AG04450 (cell line): ENCODE results near the gene ZBTB4. TPM values are rescaled to one million over a fixed set of nuclear protein-coding genes. Genes with fewer than 3 reads are reported as not detected.

Experiments
- CTCF ChIA-PET: fragments of 300-600, 350-600 bp; formaldehyde crosslinking; extraction: SDS; loops from one replicate; lab custom pipeline; 2022; ENCODE audit warnings: antibody characterized with exemption, inconsistent platforms; lab: Charles Lee
- POLR2A ChIA-PET: fragments of 350-600 bp; formaldehyde crosslinking; extraction: SDS; loops from one replicate; lab custom pipeline; 2021; ENCODE audit warnings: antibody characterized with exemption, inconsistent platforms; lab: Yijun Ruan, JAX
- DNase-seq: peaks from one replicate; pipeline ENCODE4 v3.0.0-alpha.2; 2011; ENCODE audit warnings: low read depth, low spot score
- H3K27ac ChIP-seq: one replicate; pipeline ENCODE4 v1.5.1; 2012; ENCODE audit warnings: low read depth, low read length, control low read depth
- H3K27me3 ChIP-seq: one replicate; pipeline ENCODE4 v1.6.0; 2012; ENCODE audit warnings: low read length; ENCODE audit not compliant: control insufficient read depth, insufficient read depth
- H3K4me3 ChIP-seq: 2 replicates; pipeline ENCODE4 v1.5.1; 2011; ENCODE audit warnings: mild to moderate bottlenecking, low read depth, low read length, control low read depth
- H3K9me3 ChIP-seq: 2 replicates; pipeline ENCODE4 v1.5.1; 2012; ENCODE audit warnings: low read length; ENCODE audit not compliant: control insufficient read depth, insufficient read depth
- CTCF ChIP-seq: IDR thresholded peaks from 2 replicates; pipeline ENCODE4 v1.5.1; 2011; ENCODE audit warnings: low read depth, low read length, control low read depth, inconsistent platforms
- polyA plus RNA-seq: library from polyadenylated mRNA; depleted of rRNA; stranded (reverse); fragments of >200 nt; gene quantifications from 2 replicates; pipeline ENCODE4 v1.2.3, GENCODE V29; 2011; rRNA removed

ZBTB4 gene
- polyA plus RNA-seq, 1 experiment: 18.8 TPM

- POLR2A ChIA-PET: no interaction called here
- no peak overlapping the region for H3K27ac ChIP-seq
- CTCF ChIA-PET: no interaction called here
Measured at GRCh38 chr17:7411427-7411750, 68.0 kb downstream of the ZBTB4 start.

GRCh38 chr17:7410634-7411426 lies 68.6 kb downstream of the ZBTB4 start:
- DNase-seq: no peak
- H3K9me3 ChIP-seq: no peaks in the 10 kb centered on the region; the same call in 1 of the 2 replicates
- H3K4me3 ChIP-seq: no peak overlapping the region
- H3K27ac ChIP-seq: no peak overlapping the region
- no peak for TF ChIP-seq CTCF
- ChIA-PET CTCF (no interaction called here), POLR2A (no interaction called here)
- no peaks in the 10 kb centered on the region for H3K27me3 ChIP-seq

More at GRCh38 chr17:7411427-7411750, 68.0 kb downstream of the ZBTB4 start:
- no peaks in the 10 kb centered on the region; the same call in 1 of the 2 replicates for H3K9me3 ChIP-seq
- DNase-seq: no peak
- no peak for TF ChIP-seq CTCF
- no peaks in the 10 kb centered on the region for H3K27me3 ChIP-seq
- no peak overlapping the region for H3K4me3 ChIP-seq

GRCh38 chr17:7409716-7410115 lies 69.7 kb downstream of the ZBTB4 start:
- no peak for DNase-seq
- H3K4me3 ChIP-seq: no peak overlapping the region
- H3K27ac ChIP-seq: no peak overlapping the region
- no peak for TF ChIP-seq CTCF
- ChIA-PET POLR2A (no interaction called here), CTCF (no interaction called here)
- H3K27me3 ChIP-seq: no peaks in the 10 kb centered on the region
- no peaks in the 10 kb centered on the region; the same call in 1 of the 2 replicates for H3K9me3 ChIP-seq

Other genes with a start within 250 kb of the ZBTB4 start
- 5.1 and 8.2 TPM in 2 replicates for gene DVL2, start 245.1 kb downstream of the ZBTB4 start, polyA plus RNA-seq
- 56.3 and 58.7 TPM in 2 replicates for gene PHF23, start 240.2 kb downstream of the ZBTB4 start, polyA plus RNA-seq
- 929 and 984 TPM in 2 replicates for gene GABARAP, start 237.2 kb downstream of the ZBTB4 start, polyA plus RNA-seq
- 115 and 151 TPM in 2 replicates for gene CTDNEP1, start 227.9 kb downstream of the ZBTB4 start, polyA plus RNA-seq
- 25.9 and 28.0 TPM in 2 replicates for gene ELP5, start 227.4 kb downstream of the ZBTB4 start, polyA plus RNA-seq
- 0.84 and 1.0 TPM in 2 replicates for gene CLDN7, start 217.2 kb downstream of the ZBTB4 start, polyA plus RNA-seq
- 0.15 and 0.21 TPM in 2 replicates for gene SLC2A4, start 197.9 kb downstream of the ZBTB4 start, polyA plus RNA-seq
- gene YBX2, start 185.0 kb downstream of the ZBTB4 start, polyA plus RNA-seq: 0.02 TPM in 1 of 2 replicates, not detected in the other
- 466 and 469 TPM in 2 replicates for gene EIF5A, start 172.0 kb downstream of the ZBTB4 start, polyA plus RNA-seq
- gene GPS2, start 164.3 kb downstream of the ZBTB4 start, polyA plus RNA-seq: 21.5 and 22.2 TPM in 2 replicates
- gene NEURL4, start 150.3 kb downstream of the ZBTB4 start, polyA plus RNA-seq: 7.3 and 9.6 TPM in 2 replicates
- 0.35 and 0.74 TPM in 2 replicates for gene ACAP1, start 143.1 kb downstream of the ZBTB4 start, polyA plus RNA-seq
- 12.1 and 13.8 TPM in 2 replicates for gene KCTD11, start 127.5 kb downstream of the ZBTB4 start, polyA plus RNA-seq
- gene TMEM95, start 124.5 kb downstream of the ZBTB4 start, polyA plus RNA-seq: not detected in 2 replicates
- 0.22 and 0.25 TPM in 2 replicates for gene TNK1, start 98.5 kb downstream of the ZBTB4 start, polyA plus RNA-seq
- 35.2 and 53.0 TPM in 2 replicates for gene PLSCR3, start 85.1 kb downstream of the ZBTB4 start, polyA plus RNA-seq
- gene TMEM256, start 75.5 kb downstream of the ZBTB4 start, polyA plus RNA-seq: 83.8 and 104 TPM in 2 replicates
- 8.9 and 12.4 TPM in 2 replicates for gene NLGN2, start 71.8 kb downstream of the ZBTB4 start, polyA plus RNA-seq
- gene SPEM1, start 59.3 kb downstream of the ZBTB4 start, polyA plus RNA-seq: not detected in 2 replicates
- gene SPEM2, start 54.0 kb downstream of the ZBTB4 start, polyA plus RNA-seq: not detected in 2 replicates
- gene SPEM3, start 50.8 kb downstream of the ZBTB4 start, polyA plus RNA-seq: not detected in 2 replicates
- 1.0 and 1.1 TPM in 2 replicates for gene TMEM102, start 44.2 kb downstream of the ZBTB4 start, polyA plus RNA-seq
- 0.58 and 0.63 TPM in 2 replicates for gene FGF11, start 40.1 kb downstream of the ZBTB4 start, polyA plus RNA-seq
- gene CHRNB1, start 34.6 kb downstream of the ZBTB4 start, polyA plus RNA-seq: 5.3 and 6.3 TPM in 2 replicates
- not detected in 2 replicates for gene SLC35G6, start 1.8 kb upstream of the ZBTB4 start, polyA plus RNA-seq
- gene POLR2A, start 4.7 kb upstream of the ZBTB4 start, polyA plus RNA-seq: 18.4 and 35.0 TPM in 2 replicates
- gene TNFSF12, start 69.4 kb upstream of the ZBTB4 start, polyA plus RNA-seq: 26.0 and 27.1 TPM in 2 replicates
- 0.83 and 1.0 TPM in 2 replicates for gene TNFSF13, start 79.1 kb upstream of the ZBTB4 start, polyA plus RNA-seq
- 67.6 and 73.4 TPM in 2 replicates for gene SENP3, start 82.3 kb upstream of the ZBTB4 start, polyA plus RNA-seq
- 34.1 and 39.6 TPM in 2 replicates for gene CD68, start 100.0 kb upstream of the ZBTB4 start, polyA plus RNA-seq
- 128 and 131 TPM in 2 replicates for gene MPDU1, start 104.2 kb upstream of the ZBTB4 start, polyA plus RNA-seq
- 0.24 and 0.29 TPM in 2 replicates for gene SOX15, start 110.5 kb upstream of the ZBTB4 start, polyA plus RNA-seq
- 24.6 and 29.4 TPM in 2 replicates for gene FXR2, start 135.3 kb upstream of the ZBTB4 start, polyA plus RNA-seq
- 54.1 and 61.5 TPM in 2 replicates for gene SAT2, start 148.2 kb upstream of the ZBTB4 start, polyA plus RNA-seq
- gene SHBG, start 150.5 kb upstream of the ZBTB4 start, polyA plus RNA-seq: 0.35 and 0.50 TPM in 2 replicates
- gene ATP1B2, start 171.3 kb upstream of the ZBTB4 start, polyA plus RNA-seq: 0.05 and 0.11 TPM in 2 replicates
- gene TP53, start 207.9 kb upstream of the ZBTB4 start, polyA plus RNA-seq: 40.7 and 48.9 TPM in 2 replicates
- gene WRAP53, start 208.8 kb upstream of the ZBTB4 start, polyA plus RNA-seq: 4.1 and 4.5 TPM in 2 replicates
- gene EFNB3, start 225.6 kb upstream of the ZBTB4 start, polyA plus RNA-seq: 7.2 and 7.7 TPM in 2 replicates
- 0.04 and 0.06 TPM in 2 replicates for gene DNAH2, start 238.1 kb upstream of the ZBTB4 start, polyA plus RNA-seq